HG03060 (cell line): ENCODE results near the gene CLCA1.

Experiments
- ATAC-seq: cut with Tn5 transposase; IDR thresholded peaks from one replicate; pipeline ENCODE4 v1.9.1; 2021; ENCODE audit warnings: low read depth, moderate number of reproducible peaks; ENCODE audit not compliant: unreplicated experiment

The CLCA1 gene

GRCh38 chr1:86468501-86468977, at the start of gene CLCA1:
Gene CLCA1, plus strand, starts transcription at chr1:86468927. Its CDS starts 45 bp downstream, at chr1:86468972.
- no peak for ATAC-seq

- ATAC-seq = peak; percentile 61
Measured at GRCh38 chr1:86419277-86419903, 49.3 kb upstream of the CLCA1 start.

GRCh38 chr1:86421601-86422280, 47.0 kb upstream of the CLCA1 start:
- ATAC-seq = no peak

GRCh38 chr1:86423473-86423872, 45.3 kb upstream of the CLCA1 start:
- ATAC-seq = no peak

GRCh38 chr1:86423873-86424272, 44.9 kb upstream of the CLCA1 start, which contains the start of gene CLCA2:
Gene CLCA2, plus strand, starts transcription at chr1:86424171. Its CDS starts 77 bp downstream, at chr1:86424248.
- ATAC-seq = no peak

GRCh38 chr1:86429122-86429725, 39.5 kb upstream of the CLCA1 start:
- ATAC-seq = no peak

- no peak for ATAC-seq
Measured at GRCh38 chr1:86429835-86430234, 38.9 kb upstream of the CLCA1 start.

- no peak for ATAC-seq
Measured at GRCh38 chr1:86430376-86430775, 38.4 kb upstream of the CLCA1 start.

GRCh38 chr1:86434059-86434458, 34.7 kb upstream of the CLCA1 start:
- no peak for ATAC-seq

GRCh38 chr1:86435327-86435726, 33.4 kb upstream of the CLCA1 start:
- ATAC-seq = no peak

- ATAC-seq = no peak
Measured at GRCh38 chr1:86436041-86436440, 32.7 kb upstream of the CLCA1 start.

GRCh38 chr1:86441581-86441980, 27.1 kb upstream of the CLCA1 start:
- no peak for ATAC-seq

- ATAC-seq = no peak
Measured at GRCh38 chr1:86441997-86442396, 26.7 kb upstream of the CLCA1 start.

- no peak for ATAC-seq
Measured at GRCh38 chr1:86445919-86446318, 22.8 kb upstream of the CLCA1 start.

- ATAC-seq = no peak
Measured at GRCh38 chr1:86447198-86447790, 21.4 kb upstream of the CLCA1 start.

GRCh38 chr1:86448670-86449069, 20.1 kb upstream of the CLCA1 start:
- ATAC-seq = no peak

GRCh38 chr1:86449103-86449502, 19.6 kb upstream of the CLCA1 start:
- no peak for ATAC-seq

GRCh38 chr1:86450847-86451246, 17.9 kb upstream of the CLCA1 start:
- ATAC-seq = no peak

- ATAC-seq = no peak
Measured at GRCh38 chr1:86453664-86454063, 15.1 kb upstream of the CLCA1 start.

GRCh38 chr1:86455073-86455472, 13.7 kb upstream of the CLCA1 start:
- ATAC-seq = no peak

GRCh38 chr1:86460998-86461397, 7.7 kb upstream of the CLCA1 start:
- no peak for ATAC-seq
